HG03354 (cell line): ENCODE data around the gene GBGT1.

ENCODE experiments used
- ATAC-seq: cut with Tn5 transposase; IDR thresholded peaks from one replicate; pipeline ENCODE4 v1.9.1; 2021; ENCODE audit warnings: mild to moderate bottlenecking; ENCODE audit not compliant: unreplicated experiment, poor library complexity, severe bottlenecking

The GBGT1 gene

GRCh38 chr9:133167096-133167730 lies 3.5 kb upstream of the GBGT1 start:
- no peak for ATAC-seq

GRCh38 chr9:133166392-133166791 lies 2.7 kb upstream of the GBGT1 start:
- ATAC-seq = no peak

- ATAC-seq = no peak
These were observed 1.7 kb upstream of the GBGT1 start for GRCh38 chr9:133165452-133165730.

GRCh38 chr9:133164191-133164590 lies 477 bp upstream of the GBGT1 start:
- ATAC-seq = no peak

GRCh38 chr9:133162861-133163503 lies 732 bp downstream of the GBGT1 start:
- no peak for ATAC-seq

GRCh38 chr9:133161547-133161950 lies 2.2 kb downstream of the GBGT1 start:
- no peak for ATAC-seq

- peak; percentile 66 for ATAC-seq
These were observed 2.8 kb downstream of the GBGT1 start for GRCh38 chr9:133160742-133161546.

- ATAC-seq = no peak
These were observed 5.0 kb downstream of the GBGT1 start for GRCh38 chr9:133158695-133159094.

- ATAC-seq = no peak
These were observed 8.6 kb downstream of the GBGT1 start for GRCh38 chr9:133155156-133155555.

- no peak for ATAC-seq
These were observed 9.4 kb downstream of the GBGT1 start for GRCh38 chr9:133154097-133154989.

- no peak for ATAC-seq
These were observed 10.3 kb downstream of the GBGT1 start for GRCh38 chr9:133153227-133154096.

GRCh38 chr9:133151601-133152525 lies 11.9 kb downstream of the GBGT1 start:
- ATAC-seq = no peak

- no peak for ATAC-seq
These were observed 12.7 kb downstream of the GBGT1 start for GRCh38 chr9:133151041-133151440.

GRCh38 chr9:133149130-133150015 lies 14.3 kb downstream of the GBGT1 start:
- ATAC-seq = peak; percentile 72

GRCh38 chr9:133148199-133149129 lies 15.2 kb downstream of the GBGT1 start:
- ATAC-seq = peak; percentile 7
